GM12878 (cell line): ENCODE results near the gene PLEKHO1. TPM values are rescaled to one million over a fixed set of nuclear protein-coding genes. Genes with fewer than 3 reads are reported as not detected.

ENCODE experiments used
- ATAC-seq: fragments of 200-7000 bp; cut with Tn5 transposase; 3 replicates; pipeline ENCODE4 v1.9.1; 2020; ENCODE audit warnings: mild to moderate bottlenecking, moderate library complexity
- BruUV-seq: library from RNA; stranded (reverse); fragments of 400-500 nt; replicated peaks from 2 replicates; lab custom pipeline; 2021; lab: Mats Ljungman, UMichigan
- CTCF ChIA-PET: fragments of 300-600 bp; sonication (Branson Sonifier 250); formaldehyde crosslinking; extraction: SDS; loops from one replicate; lab custom pipeline; 2021; ENCODE audit warnings: inconsistent platforms; lab: Yijun Ruan, JAX
- POLR2A ChIA-PET: fragments of 350-600 bp; formaldehyde crosslinking; extraction: SDS; loops from one replicate; lab custom pipeline; 2021; ENCODE audit warnings: inconsistent platforms; lab: Charles Lee
- RAD21 ChIA-PET: fragments of 300-600 bp; sonication (Branson Sonifier 250); formaldehyde crosslinking; loops from one replicate; lab custom pipeline; 2023; ENCODE audit warnings: antibody characterized with exemption; ENCODE audit not compliant: unreplicated experiment; lab: Charles Lee
- SMC1A ChIA-PET: fragments of 300-600 bp; sonication (Branson Sonifier 250); formaldehyde crosslinking; loops from one replicate; lab custom pipeline; 2023; ENCODE audit not compliant: unreplicated experiment, uncharacterized antibody; lab: Charles Lee
- DNase-seq: peaks from one replicate; pipeline ENCODE4 v3.0.0-alpha.2; 2011; ENCODE audit warnings: low read depth, low spot score
- FAIRE-seq: peaks from 3 replicates; lab custom pipeline; 2011; peaks lifted over from hg19 to GRCh38; lab: Jason Lieb, UNC
- H2AFZ ChIP-seq: 2 replicates; pipeline ENCODE4 v1.6.0; 2011; ENCODE audit warnings: low read depth, low read length, control low read depth; ENCODE audit not compliant: control insufficient read depth
- H3K27ac ChIP-seq: 2 replicates; pipeline ENCODE4 v1.5.1; 2011; ENCODE audit warnings: control low read depth; ENCODE audit not compliant: control insufficient read depth, insufficient read depth
- H3K27me3 ChIP-seq, 2 experiments: replicated peaks in 1 of 2; 2 replicates each; pipeline versions ENCODE4 v1.6.0 to v1.6.1; 2011; ENCODE audit warnings: low read length in 1 of 2; ENCODE audit not compliant: control insufficient read depth in 2 of 2, insufficient read depth in 2 of 2
- H3K36me3 ChIP-seq, 2 experiments: 2 replicates each; pipeline ENCODE4 v1.5.1; 2011; ENCODE audit warnings: low read length in 1 of 2; ENCODE audit not compliant: control insufficient read depth in 2 of 2, insufficient read depth in 2 of 2
- H3K4me1 ChIP-seq: 2 replicates; pipeline ENCODE4 v1.6.1; 2011; ENCODE audit warnings: mild to moderate bottlenecking, low read length, moderate library complexity, mixed read lengths; ENCODE audit not compliant: control insufficient read depth, insufficient read depth
- H3K4me2 ChIP-seq: 2 replicates; pipeline ENCODE4 v1.6.0; 2011; ENCODE audit warnings: control low read depth; ENCODE audit not compliant: control insufficient read depth, insufficient read depth
- H3K4me3 ChIP-seq: fragments of 200-600 bp; sonication (generic); 2 replicates; pipeline ENCODE4 v1.5.1; 2016
- H3K79me2 ChIP-seq: 2 replicates; pipeline ENCODE4 v1.6.0; 2011; ENCODE audit warnings: low read length; ENCODE audit not compliant: control insufficient read depth, insufficient read depth
- H3K9ac ChIP-seq: 2 replicates; pipeline ENCODE4 v1.8.0; 2011; ENCODE audit warnings: low read length, control low read depth, mixed read lengths; ENCODE audit not compliant: control insufficient read depth, insufficient read depth
- H3K9me3 ChIP-seq: replicated peaks from 3 replicates; pipeline ENCODE4 v1.5.1; 2011; ENCODE audit warnings: mild to moderate bottlenecking, low read length; ENCODE audit not compliant: control insufficient read depth, insufficient read depth
- H4K20me1 ChIP-seq: 2 replicates; pipeline ENCODE4 v1.6.0; 2011; ENCODE audit not compliant: control insufficient read depth, insufficient read depth
- BACH1 ChIP-seq: fragments of 450-650 bp; IDR thresholded peaks from 2 replicates; pipeline ENCODE4 v1.6.1; 2017; ENCODE audit warnings: mild to moderate bottlenecking, borderline replicate concordance
- HSF1 ChIP-seq: fragments of 150-350 bp; IDR thresholded peaks from 2 replicates; pipeline ENCODE4 v1.6.1; 2014; ENCODE audit warnings: mild to moderate bottlenecking, low read depth, low read length
- IKZF2 ChIP-seq, 2 experiments: fragments of 450-650 bp; IDR thresholded peaks; 2 replicates each; pipeline ENCODE4 v1.6.1; 2017; ENCODE audit warnings: mild to moderate bottlenecking in 2 of 2, moderate library complexity in 2 of 2
- JUNB ChIP-seq: IDR thresholded peaks from 2 replicates; pipeline ENCODE4 v1.6.1; 2016; ENCODE audit warnings: antibody characterized with exemption, mild to moderate bottlenecking
- MTA3 ChIP-seq: IDR thresholded peaks from 2 replicates; pipeline ENCODE4 v1.6.1; 2012; ENCODE audit warnings: low read length, inconsistent platforms, borderline replicate concordance
- POLR2A ChIP-seq: IDR thresholded peaks from 2 replicates; pipeline ENCODE4 v1.6.1; 2011; ENCODE audit warnings: low read depth, mild to moderate bottlenecking, low read length
- RFX5 ChIP-seq: IDR thresholded peaks from 2 replicates; pipeline ENCODE4 v1.6.1; 2011; ENCODE audit warnings: low read depth, low read length, improper control_type of control experiment
- STAT3 ChIP-seq: IDR thresholded peaks from 2 replicates; pipeline ENCODE4 v1.6.1; 2011; ENCODE audit warnings: low read depth, low read length, improper control_type of control experiment
- TCF12 ChIP-seq: IDR thresholded peaks from 2 replicates; pipeline ENCODE4 v1.6.1; 2011; ENCODE audit warnings: low read depth, mild to moderate bottlenecking, low read length
- ZNF384 ChIP-seq: IDR thresholded peaks from 2 replicates; pipeline ENCODE4 v1.6.1; 2012; ENCODE audit warnings: low read depth, mild to moderate bottlenecking, low read length, improper control_type of control experiment, borderline replicate concordance
- WGBS: methylation state at CpG from one replicate; pipeline ENCODE4 v1.1.6; 2016; ENCODE audit warnings: low lambda C conversion rate; ENCODE audit not compliant: insufficient replicate concordance, insufficient coverage; ENCODE audit errors: missing lambda C conversion rate; 5-methylcytosine and 5-hydroxymethylcytosine counted together
- in situ Hi-C: fragments of 300-500 bp; cut with MboI; formaldehyde crosslinking; loops from 9 replicates; pipeline ENCODE4 v1.14.3; 2018; ENCODE audit warnings: mixed read lengths
- intact Hi-C: fragments of 100-400 bp; cut with micrococcal nuclease; formaldehyde crosslinking; loops from one replicate; pipeline ENCODE4 v1.14.2; 2022; ENCODE audit not compliant: unreplicated experiment
- polyA plus RNA-seq, 11 experiments: library from polyadenylated mRNA; depleted of rRNA in 4 of 11; unstranded in 6 of 11; stranded (reverse) in 5 of 11; fragments of >200 nt; fragmentation: Nextera tagmentation in 4 of 11; fragmentation: Illumina TruSeq in 1 of 11; extraction: Ambion mirVana in 4 of 11; extraction: Trizol in 1 of 11; gene quantifications; 1 replicate in 1 of 11; 2 replicates in 10 of 11; pipeline versions ENCODE4 v1.2.1 to v1.2.3, GENCODE V29; 2011 to 2016; ENCODE audit warnings: inconsistent platforms in 2 of 11, missing spikeins in 2 of 11, low read depth in 1 of 11
- total RNA-seq, 4 experiments: library from RNA; depleted of rRNA in 3 of 4; stranded (reverse); fragments of >200 nt in 3 of 4; fragmentation: Illumina TruSeq in 1 of 4; extraction: Trizol in 1 of 4; gene quantifications; 2 replicates each; pipeline versions ENCODE4 v1.2.1 to v1.2.3, GENCODE V29; 2013 to 2021
- TF ChIP-seq, protein P1 (sequence below): fragments of 450-650 bp; IDR thresholded peaks from 2 replicates; pipeline ENCODE4 v1.6.1; 2017; ENCODE audit warnings: mild to moderate bottlenecking, moderate library complexity
- TF ChIP-seq, protein P2 (sequence below): fragments of 450-650 bp; IDR thresholded peaks from 2 replicates; pipeline ENCODE4 v1.6.1; 2016; ENCODE audit warnings: mild to moderate bottlenecking

The PLEKHO1 gene
- total and polyA plus RNA-seq, 10 of the 15 experiments (the other 5 are each of a cell fraction or from before 2014, with no cell fraction given) = 5.3 to 184 (median 88.8) TPM

DNA sequence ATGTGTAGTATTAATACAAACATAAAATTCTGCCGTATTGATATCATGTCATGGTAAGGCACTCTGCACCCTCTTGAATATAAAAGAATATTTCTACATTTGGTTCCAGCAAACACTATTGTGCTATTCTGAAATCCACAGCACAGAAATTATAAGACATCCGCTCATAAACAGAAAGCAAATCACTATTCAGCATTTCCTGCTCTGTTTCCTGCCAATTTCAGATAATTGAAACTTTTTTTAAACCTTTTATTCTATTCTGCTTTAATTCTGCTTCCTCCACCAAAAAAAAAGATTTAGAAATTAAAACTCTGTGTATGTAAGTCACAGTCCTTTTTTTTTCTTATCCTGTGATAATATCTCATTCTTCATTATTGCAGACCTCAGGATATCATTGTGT lies 39.6 kb upstream of the PLEKHO1 start (continued):
- TF ChIP-seq, protein P1, sequence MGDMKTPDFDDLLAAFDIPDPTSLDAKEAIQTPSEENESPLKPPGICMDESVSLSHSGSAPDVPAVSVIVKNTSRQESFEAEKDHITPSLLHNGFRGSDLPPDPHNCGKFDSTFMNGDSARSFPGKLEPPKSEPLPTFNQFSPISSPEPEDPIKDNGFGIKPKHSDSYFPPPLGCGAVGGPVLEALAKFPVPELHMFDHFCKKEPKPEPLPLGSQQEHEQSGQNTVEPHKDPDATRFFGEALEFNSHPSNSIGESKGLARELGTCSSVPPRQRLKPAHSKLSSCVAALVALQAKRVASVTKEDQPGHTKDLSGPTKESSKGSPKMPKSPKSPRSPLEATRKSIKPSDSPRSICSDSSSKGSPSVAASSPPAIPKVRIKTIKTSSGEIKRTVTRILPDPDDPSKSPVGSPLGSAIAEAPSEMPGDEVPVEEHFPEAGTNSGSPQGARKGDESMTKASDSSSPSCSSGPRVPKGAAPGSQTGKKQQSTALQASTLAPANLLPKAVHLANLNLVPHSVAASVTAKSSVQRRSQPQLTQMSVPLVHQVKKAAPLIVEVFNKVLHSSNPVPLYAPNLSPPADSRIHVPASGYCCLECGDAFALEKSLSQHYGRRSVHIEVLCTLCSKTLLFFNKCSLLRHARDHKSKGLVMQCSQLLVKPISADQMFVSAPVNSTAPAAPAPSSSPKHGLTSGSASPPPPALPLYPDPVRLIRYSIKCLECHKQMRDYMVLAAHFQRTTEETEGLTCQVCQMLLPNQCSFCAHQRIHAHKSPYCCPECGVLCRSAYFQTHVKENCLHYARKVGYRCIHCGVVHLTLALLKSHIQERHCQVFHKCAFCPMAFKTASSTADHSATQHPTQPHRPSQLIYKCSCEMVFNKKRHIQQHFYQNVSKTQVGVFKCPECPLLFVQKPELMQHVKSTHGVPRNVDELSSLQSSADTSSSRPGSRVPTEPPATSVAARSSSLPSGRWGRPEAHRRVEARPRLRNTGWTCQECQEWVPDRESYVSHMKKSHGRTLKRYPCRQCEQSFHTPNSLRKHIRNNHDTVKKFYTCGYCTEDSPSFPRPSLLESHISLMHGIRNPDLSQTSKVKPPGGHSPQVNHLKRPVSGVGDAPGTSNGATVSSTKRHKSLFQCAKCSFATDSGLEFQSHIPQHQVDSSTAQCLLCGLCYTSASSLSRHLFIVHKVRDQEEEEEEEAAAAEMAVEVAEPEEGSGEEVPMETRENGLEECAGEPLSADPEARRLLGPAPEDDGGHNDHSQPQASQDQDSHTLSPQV = no peak
- TF ChIP-seq TCF12 = no peak
- TF ChIP-seq ZNF384 = no peak

DNA sequence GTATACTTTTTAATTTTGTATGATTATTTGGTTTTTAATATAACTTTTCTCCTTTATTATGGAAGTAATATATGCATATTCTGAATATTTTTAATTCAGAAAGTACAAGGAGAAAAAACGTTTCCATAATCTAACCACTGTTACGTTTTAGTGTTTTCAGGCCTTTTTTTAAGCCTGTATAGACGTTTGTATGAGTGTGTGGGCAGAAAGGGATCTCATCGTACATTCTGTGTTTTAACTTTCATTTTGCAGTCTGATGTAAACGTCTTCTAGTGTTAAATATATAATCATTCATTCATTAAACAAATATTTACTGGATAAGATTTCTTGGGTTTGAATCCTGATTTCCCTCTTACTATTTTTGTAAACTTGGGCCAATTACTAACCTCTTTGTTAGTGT lies 38.0 kb upstream of the PLEKHO1 start:
- Histone ChIP-seq H3K4me1 (peaks cover 3% of the 10 kb centered on the region; the same call in 1 of the 2 replicates), H2AFZ (no peak overlapping the region), H3K4me3 (no peak overlapping the region), H4K20me1 (no peaks in the 10 kb centered on the region), H3K9me3 (peaks cover 1% of the 10 kb centered on the region; the same call in 2 of the 3 replicates), H3K27ac (no peak overlapping the region), H3K36me3 (no peaks in the 10 kb centered on the region; a peak in 1 of 4 replicates), H3K9ac (no peak overlapping the region), H3K79me2 (no peaks in the 10 kb centered on the region), H3K4me2 (no peak overlapping the region), H3K27me3 (no peaks in the 10 kb centered on the region)
- intact Hi-C loops (no loop called here), in situ Hi-C loops (no loop called here)
- 82% methylated on average over 5 of the region's 5 CpGs for WGBS
- CTCF ChIA-PET = no interaction called here
- TF ChIP-seq RFX5 = no peak
- no peak for TF ChIP-seq BACH1
- no peak for TF ChIP-seq POLR2A
- no peak for TF ChIP-seq JUNB
- TF ChIP-seq, protein P2, sequence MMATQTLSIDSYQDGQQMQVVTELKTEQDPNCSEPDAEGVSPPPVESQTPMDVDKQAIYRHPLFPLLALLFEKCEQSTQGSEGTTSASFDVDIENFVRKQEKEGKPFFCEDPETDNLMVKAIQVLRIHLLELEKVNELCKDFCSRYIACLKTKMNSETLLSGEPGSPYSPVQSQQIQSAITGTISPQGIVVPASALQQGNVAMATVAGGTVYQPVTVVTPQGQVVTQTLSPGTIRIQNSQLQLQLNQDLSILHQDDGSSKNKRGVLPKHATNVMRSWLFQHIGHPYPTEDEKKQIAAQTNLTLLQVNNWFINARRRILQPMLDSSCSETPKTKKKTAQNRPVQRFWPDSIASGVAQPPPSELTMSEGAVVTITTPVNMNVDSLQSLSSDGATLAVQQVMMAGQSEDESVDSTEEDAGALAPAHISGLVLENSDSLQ = no peak
- TF ChIP-seq MTA3 = no peak
- no peak for TF ChIP-seq STAT3
- no peak for TF ChIP-seq IKZF2 (IDR thresholded peaks at IDR 0.05)
- TF ChIP-seq HSF1 = no peak
- no peak for DNase-seq
- RAD21 ChIA-PET = interaction anchor here (1.0 kb wide), 1 partner anchor 38 kb away, joined by 3 read pairs; no protein-coding TSS in a partner anchor
- POLR2A ChIA-PET = no interaction called here
- no peak for ATAC-seq
- BruUV-seq = no TSS peak
- FAIRE-seq = no peak
- SMC1A ChIA-PET = interaction anchor here (1.2 kb wide), 1 partner anchor 57 kb away, joined by 3 read pairs; no protein-coding TSS in a partner anchor
